Pulmonary artery endothelial cell (primary cell): Measurements from ENCODE around the gene SPRY1. TPM values are rescaled to one million over a fixed set of nuclear protein-coding genes. Genes with fewer than 3 reads are reported as not detected.

ENCODE experiments used
- DNase-seq: peaks from one replicate; pipeline ENCODE4 v3.0.0-alpha.2; 2011; ENCODE audit warnings: low read depth, low spot score
- total RNA-seq: library from RNA; depleted of rRNA; stranded (reverse); fragments of >200 nt; gene quantifications from 2 replicates; pipeline ENCODE4 v1.2.3, GENCODE V29; 2014

SPRY1 gene, protein sequence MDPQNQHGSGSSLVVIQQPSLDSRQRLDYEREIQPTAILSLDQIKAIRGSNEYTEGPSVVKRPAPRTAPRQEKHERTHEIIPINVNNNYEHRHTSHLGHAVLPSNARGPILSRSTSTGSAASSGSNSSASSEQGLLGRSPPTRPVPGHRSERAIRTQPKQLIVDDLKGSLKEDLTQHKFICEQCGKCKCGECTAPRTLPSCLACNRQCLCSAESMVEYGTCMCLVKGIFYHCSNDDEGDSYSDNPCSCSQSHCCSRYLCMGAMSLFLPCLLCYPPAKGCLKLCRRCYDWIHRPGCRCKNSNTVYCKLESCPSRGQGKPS
- total RNA-seq = 20.5 and 33.1 TPM in 2 replicates

DNA sequence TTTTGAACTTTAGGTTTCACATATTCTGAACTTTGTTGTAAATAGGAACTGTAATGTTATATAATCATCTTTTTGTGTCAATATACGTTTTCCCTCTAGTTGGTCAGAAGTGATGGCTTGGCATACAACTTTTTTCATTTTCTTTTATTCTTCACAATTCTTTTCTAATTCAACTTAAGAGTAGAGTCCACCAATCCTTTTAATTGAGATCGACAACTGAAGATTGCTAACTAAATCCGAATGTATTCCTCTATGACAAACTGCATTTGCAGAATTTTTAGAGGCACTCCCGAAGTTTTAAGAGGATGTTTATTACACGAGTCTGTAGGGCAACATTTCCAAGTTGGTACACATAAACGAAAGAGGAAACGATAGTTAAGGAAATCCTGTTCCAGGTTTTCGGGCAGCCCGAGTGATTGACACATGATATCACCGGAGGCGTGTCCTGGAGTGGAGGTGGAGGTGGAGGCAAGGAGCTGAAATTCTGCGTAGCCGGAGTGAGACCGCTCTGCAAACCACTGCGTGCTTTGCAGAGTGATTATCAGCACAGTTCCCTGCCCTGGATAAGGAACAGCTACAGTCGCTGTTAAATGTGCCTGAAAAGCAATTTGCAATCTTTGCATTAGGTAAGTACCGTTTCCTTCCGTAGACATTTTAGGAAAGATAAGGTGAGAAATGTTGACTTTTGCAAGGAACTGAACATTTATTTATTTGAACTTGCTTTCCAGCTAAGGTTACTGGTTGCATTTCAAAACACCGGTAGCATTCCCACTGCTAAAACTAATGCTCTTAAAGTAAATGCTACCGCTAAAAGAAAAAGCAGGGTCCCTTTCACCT is at the start of gene SPRY1:
Gene SPRY1 (plus strand): TSS at position 489 of the 837 bp plus-strand sequence. CDS start 4,797 bp downstream, outside the sequence.
- peak; percentile 81 for DNase-seq

DNA sequence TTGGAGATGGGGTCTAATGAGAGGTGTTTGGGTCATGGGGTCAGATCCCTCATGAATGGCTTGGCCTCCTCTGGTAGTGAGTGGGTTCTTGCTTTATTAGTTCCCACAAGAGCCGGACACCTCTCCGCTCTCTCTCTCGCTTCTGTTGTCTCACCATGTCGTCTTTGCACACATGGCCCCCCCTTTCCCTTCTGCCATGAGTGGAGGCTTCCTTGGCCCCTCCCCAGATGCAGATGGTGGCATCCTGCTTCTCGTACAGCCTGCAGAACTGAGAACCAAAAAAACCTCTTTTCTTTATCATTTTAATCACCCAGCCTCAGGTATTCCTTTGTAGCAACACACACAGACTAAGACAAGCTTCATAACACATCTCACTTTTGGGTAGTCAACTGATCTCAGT is 49.6 kb upstream of the SPRY1 start:
- DNase-seq = no peak

DNA sequence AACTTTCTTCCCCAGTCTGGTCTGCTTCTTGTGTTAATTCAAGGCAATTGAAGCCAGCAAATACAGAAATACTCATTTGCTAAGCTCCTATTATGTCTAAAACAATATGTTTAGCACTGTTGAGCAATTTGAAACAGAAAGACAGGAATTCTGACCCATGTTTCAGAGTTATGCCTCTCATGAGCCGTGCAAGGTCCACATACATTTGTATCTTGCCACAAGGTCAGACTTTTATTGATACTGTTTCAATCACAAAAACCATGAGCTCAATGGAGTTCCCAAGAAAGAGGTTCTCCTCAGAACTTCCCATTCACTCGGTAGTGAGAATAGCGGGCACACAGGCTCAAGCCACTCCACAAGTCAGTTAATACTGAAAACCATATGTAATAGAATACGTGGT is 47.6 kb upstream of the SPRY1 start:
- DNase-seq = no peak

DNA sequence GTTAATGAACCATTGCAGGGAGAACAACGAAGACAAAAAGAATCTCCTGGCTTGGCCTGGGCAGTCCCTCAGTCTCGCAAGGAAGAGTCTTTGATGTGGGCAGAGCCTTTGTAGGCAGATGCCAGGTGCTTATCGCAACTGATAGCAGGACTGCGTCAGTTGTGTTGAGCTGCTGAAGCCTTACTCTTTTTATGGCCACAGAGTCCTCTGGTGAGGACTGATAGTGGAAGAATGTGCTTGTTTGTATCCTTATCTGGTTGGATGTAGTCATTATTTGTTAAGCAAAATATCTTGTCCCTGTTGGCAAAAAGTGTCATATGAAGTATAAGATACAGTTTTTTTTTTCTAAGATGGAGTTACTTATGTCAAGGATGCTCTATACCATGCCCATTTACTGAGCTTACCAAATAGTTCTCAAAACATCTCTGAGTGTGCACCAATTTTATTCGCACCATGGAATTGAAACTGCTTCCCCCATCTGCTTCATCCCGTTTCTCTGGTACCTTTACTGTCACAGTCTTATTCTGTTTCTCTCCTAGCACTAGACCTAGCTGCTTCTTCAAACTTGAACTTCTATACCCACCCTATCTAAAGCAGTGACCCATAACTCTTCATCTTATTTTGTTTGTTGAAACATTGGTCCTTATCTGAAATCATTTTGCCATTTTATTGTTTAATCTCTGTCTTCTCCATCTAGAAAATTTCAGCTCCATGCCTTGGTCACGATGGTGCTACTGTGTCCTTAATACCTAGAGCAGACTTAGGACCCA is 47.0 kb upstream of the SPRY1 start:
- no peak for DNase-seq

DNA sequence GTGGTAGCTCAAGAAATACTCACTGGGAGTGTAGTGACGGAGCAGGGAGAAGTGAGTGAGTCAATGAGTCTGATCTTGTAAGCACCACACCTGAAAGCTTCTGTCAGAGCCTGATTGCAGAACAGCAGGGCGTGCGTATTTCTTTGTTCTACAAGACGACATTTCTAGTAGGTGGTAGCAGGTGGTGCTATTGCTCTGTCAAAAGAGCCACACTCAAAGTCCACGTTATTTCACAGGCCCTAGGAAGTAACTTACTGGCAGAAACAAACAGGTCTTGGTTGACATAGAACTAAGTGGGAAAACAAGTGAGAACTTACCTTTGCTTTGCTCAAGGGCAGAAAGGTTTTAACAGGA is 46.4 kb upstream of the SPRY1 start:
- no peak for DNase-seq

DNA sequence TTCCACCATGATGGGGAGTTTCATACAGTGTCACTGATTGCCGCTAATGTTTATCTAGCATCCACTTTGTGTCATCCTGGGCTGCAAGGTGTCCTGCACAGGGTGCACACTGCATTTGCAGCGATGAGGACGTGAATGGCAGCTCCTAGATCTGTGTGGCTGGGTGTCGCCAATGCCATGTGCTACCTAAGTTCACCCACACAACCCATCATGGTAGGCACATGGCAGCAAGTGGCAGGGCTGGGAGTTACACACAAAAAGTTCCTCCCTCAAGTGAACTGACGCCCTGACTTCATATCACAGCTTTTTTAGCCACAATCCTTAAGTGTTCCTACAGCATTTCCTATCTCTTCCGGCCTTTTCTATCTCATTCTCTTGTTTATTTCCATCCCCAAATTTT is 45.9 kb upstream of the SPRY1 start:
- no peak for DNase-seq

DNA sequence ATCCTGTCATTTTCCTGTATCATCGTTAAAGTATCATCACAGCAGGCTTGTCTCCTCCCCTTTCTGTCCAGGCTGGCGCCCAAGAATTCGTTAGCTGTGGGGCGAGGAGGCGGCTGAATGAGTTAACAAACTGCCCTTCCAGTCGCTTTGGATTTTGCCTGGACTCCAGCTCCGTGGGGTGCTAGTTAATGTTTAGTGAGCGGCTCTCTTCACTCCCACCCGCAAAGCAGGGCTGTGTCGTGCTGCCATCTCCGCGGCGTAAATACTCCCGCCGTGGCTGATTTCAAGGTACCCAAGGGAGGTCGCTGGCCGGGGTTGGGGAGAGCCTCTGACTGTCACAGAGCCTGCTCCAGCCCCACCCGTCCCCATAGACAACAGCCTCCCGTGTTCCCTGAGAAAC is 44.9 kb upstream of the SPRY1 start:
- DNase-seq = no peak

DNA sequence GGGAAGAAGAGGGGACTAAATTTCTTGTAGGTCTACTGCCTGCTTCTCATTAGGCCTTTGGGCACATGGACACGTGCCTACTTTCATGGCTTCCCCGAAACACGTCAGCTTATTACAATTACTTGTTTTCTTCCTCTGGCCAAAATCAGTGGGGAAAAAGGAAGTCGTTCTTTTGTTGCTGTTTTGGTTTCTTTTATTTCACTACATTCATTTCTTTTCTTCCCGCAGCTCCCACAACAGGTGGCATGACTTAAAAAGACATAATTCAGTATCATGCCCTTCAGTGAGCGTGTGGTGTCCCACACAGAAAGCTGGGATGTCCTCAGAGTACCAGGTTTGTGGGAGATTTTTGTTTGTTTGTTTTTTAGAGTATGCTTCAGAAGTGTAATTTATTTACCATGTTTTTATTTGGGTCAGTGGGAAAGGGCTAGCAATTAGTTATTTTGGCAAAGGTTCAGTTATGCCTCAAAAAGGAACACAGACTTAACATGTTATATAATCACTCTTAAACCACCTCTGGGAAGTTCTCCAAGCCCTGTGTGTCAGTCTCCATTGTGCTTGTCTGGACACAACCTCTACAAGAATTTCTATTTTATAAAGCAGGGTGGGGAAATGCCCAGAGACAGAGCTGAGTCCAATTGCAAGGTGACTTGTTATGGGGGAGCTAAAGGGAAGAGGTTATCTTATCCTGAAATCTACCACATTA is 44.2 kb upstream of the SPRY1 start:
- no peak for DNase-seq

DNA sequence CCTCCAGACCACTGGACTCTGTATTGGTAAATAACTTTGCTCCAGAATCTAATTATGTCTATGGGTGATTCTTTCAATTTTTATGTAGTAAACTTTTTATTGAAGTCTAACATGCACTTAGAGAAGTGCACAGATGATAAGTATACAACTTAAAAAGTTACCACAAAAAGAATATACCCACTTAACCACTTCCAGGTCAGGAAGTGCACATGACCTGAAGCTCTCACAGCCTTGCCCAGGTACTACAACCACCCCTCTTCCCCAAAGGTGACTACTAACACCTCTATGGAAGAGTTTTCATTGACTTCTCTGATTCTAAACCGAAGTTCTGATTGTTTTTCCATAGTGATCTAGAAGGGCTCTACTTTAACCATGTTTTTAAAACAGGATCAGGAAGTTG is 43.6 kb upstream of the SPRY1 start:
- DNase-seq = no peak

DNA sequence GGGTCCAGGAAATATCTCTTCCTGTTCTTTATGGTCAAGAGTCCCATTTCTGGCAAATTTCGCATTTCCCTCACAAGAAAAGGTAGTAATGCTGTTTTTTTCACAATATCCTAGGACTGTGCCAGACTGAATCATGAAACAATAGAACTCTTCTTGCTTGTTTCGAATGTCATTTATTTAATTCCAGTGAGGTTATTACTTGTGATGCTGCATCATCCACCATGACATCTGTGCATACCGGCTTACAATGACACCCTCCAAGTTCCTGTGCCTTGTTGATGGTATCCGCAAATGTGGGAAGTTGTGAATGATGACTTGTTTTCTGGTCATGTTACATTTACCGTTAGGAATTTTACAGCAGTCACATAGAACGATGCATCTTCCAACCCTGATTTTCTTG is 42.9 kb upstream of the SPRY1 start:
- DNase-seq = no peak

DNA sequence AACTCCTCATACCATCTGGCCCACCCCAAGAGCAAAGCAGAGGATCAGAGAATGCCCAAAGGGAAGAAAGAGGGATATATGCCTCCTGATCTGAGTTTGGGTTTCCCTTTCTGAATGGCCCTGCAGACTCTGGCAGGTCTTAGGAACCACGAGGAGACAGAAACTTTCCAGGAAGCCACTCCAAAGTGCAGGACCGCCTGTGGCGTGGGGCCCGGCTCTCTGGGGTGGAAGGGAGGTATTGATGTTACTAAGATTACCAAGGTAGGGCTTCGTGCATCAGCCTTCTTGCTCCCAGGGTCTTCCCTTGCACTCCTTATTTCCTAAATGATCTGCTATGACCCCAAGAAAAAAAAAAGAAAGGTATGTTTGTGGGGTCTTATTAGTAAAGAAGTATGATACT is 41.9 kb upstream of the SPRY1 start:
- DNase-seq = no peak

DNA sequence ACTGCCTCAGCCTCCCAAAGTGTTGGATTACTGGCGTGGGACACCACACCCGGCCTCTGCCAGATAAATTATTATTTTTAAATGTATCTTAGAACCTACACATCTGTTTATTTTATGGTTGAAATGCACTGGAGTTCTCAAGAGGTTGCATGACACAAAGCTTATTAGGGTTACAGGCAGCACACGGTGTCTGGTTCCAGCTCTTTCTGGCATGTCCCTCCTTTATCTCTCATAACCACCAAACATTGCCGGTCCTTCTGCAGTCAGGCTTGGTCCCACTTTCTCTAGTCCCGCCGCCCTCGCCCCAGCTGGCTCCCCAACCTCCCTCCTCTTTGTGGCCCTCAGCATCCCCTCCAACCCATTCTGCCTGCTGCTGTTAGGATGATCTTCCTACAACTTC is 39.7 kb upstream of the SPRY1 start:
- no peak for DNase-seq

DNA sequence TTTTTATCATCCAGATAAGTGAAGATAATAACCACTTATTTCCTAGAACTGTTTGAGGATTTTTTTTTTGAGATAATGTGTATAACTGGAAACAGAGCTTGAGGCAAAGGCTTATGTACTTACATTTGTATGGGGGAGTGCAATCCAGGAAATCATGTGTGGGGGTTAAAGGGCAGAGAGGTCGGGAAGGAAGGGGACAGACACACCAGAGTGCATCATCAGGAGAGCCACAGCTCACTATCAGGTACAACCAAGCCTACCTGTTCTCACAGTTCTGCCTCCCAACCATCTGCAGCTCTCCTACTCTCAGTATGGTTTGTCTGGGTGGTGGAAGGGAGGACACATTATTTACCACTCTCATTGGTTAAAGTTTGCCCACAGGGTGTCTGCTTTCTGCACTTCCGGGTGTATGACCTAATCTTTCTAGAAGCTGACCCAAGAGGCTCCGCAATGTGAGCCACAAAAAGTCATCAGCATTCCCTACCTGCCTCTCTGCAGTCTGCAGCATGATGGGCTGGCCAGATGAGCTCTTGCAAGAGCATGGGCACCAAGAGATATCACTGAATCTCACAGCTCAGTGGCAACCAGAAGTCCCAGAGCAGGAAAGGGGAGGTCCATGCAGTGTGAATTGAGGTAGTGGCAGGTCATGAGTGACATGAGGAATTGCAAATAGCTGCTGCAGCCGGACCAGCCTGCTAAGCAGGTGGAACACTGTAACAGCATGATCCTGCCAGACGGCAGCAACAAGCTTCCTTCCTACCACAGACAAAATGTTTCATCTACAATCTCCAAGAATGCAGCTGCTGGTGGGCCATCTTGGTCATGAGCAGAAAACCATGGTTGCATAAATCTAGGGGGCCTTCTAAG is 36.9 kb upstream of the SPRY1 start:
- no peak for DNase-seq

DNA sequence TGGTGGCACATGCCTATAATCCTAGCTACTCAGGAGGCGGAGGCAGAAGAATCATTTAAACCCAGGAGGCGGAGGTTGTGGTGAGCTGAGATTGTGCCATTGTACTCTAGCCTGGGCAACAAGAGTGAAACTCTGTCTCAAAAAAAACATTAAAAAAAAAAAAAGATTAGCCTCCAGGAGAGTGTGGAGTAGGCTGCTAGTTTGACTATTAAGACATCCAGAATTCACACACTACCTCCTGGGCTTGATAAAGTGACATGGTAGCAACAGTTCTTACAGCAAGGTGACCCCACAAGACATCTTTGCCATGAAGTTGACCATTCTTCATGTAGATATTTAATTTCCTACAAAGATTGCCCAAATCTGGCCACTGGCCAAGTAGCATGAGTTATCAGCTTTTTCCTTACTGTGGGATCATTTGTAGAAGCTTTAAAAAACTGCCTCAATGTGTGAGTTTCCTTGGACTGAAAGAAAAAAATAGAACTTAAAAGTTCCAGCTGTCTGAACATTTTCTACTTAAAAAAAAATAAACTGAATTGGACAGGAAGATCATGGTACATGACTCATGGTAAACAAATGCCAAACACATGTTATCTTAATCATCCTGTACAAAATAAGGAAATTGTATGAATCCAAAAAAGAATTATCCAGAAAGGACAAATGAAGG is 35.3 kb upstream of the SPRY1 start:
- peak; percentile 87 for DNase-seq

DNA sequence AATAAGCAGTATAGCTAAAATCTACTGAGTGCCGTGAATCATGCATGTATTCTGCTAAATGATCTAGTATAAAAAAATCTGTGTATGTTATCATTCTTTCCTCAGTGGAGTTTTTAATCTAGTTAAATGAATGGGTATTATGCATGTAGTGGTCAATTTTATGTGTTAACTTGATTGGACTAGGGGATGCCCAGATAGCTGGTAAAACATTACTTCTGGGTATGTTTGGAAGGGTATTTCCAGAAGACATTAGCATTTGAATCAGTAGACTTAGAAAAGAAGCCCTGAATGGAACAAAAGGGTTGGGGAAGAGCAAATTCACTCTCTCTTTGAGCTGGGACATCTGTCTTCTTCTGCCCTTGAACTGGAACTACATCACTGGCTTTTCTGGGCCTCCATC is 34.5 kb upstream of the SPRY1 start:
- DNase-seq = no peak

DNA sequence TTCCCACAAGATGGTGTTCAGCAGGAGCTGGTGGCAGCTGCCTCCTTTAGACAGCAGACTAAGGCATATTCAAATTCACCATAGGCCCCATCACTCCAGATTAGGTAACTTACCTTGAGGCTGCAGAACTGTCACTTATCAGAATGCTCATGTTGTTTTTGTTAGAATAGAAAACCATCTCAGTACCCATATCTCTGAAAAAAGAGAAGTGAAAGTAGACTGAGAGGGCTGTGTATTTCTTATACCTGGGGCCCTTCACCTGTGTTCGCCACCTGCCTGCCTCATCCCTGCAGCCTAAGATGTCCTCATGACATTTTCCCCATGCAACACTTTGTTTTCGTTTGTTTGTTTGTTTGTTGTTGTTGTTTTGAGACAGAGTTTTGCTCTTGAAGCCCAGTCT is 32.9 kb upstream of the SPRY1 start:
- DNase-seq = no peak

DNA sequence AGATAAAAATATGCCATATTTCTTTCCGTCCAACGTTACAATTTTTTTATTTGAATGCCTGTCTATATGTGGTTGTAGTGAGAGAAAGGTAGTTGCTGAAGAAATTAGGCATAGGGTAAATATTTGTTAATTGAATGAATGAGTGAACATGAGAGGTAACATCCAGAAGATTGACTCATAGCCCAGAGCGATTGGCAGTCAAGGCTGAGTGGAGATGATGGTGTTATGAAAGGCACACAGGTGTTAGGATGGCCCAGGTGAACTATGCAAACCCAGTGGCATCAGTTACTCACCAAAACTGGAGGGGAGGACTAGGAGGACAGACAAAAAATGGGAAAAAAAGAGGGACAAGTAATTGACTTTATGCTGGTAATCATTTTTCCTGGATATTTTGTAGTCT is 31.7 kb upstream of the SPRY1 start:
- DNase-seq = no peak

DNA sequence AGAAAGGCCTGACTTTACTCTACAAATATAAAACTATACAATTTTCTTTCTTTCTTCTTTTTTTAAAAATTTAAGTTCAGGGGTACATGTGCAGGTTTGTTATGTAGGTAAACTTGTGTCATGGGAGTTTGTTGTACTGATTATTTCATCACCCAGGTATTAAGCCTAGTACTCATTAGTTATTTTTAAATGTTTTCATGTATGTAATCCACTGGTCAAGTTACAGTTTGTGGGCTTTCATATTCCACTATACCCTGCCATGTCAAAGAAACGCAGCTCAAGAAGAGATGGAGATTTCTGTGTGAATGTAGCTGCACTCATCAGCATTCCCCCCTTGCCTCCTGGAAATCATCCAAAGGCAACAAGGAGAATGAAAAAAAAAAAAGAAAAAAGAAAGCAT is 31.2 kb upstream of the SPRY1 start:
- DNase-seq = no peak

DNA sequence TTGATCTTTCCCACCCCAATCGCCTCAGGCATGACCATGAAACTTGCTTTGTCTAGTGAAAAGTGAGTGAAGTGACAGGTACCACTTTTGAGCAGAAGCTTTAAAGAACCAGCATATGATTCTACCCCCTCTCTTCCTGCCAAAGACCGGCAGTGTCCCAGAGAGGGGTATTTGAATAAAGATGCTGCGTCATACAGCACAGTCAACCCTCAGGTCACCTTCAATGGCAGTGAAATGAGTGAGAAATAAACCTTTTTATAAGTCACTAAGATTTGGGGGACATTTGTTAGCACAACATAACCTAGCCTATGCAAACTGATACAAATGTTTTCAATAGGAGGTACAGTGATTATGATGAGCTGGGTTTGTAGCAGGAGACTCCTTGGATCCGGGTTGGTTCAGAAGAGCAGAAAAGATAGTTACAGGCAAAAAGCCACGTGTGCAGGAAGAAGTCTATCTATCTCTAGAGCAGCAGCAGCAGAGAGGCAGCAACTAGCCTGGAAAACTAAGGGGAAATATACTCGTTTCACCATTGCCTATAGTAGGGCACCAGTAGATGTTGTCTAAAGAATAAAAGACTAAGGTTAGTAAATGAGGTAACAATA is 30.3 kb upstream of the SPRY1 start:
- no peak for DNase-seq

DNA sequence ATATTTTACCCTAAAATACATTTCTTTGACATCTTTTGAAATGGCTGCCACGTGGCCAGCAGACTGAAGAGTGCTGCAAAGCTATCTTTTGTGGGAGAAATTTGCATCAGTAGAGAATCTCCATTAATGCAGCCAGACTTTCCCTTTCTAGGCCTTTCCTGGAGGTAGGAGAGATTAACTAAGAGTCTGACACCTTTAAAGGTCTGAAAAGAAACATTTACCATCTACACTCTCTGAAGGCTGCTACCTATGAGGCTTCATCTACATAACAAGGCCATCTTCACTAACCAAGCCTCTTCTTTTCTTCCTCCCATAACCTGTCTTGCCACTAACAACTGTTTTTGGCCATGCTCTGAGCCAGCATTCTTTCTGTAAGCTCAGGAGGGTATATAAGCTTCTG is 17.8 kb upstream of the SPRY1 start:
- no peak for DNase-seq
